ENCODE data around the gene RASGRF1.

DNA sequence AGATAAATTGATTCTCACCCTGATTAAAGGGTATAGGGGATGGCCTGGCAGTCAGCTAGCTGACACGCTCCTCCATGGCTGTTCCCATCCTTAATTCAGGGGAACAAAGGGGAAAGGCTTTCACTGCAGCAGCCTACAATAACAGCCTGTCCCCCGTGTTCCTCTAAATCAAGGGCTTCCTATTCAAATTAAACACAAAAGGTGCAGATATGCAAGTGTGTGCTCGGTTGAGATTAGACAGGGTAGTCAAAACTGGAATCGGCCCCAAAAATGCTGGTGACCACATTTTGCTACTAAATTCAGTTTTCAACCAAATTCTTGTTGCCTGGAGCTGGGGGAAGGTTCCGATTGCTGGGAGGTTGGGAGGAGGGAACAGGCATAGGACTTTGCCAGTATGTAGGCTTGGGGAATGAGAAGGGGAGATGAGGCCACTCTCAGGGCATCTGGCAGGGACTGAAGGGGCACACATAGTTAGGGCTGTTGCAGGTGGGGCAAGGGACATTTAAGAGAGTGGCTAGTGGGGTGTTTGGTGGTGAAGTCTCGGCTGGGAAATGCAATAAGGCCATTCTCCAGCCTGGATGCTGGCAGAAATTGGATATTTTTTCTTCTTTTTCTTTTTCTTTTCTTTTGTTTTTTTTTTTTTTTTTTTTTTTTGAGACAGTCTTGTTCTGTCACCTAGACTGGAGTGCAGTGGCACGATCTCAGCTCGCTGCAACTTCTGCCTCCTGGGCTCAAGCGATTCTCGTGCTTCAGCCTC lies 112.8 kb downstream of the RASGRF1 start:
- TF ChIP-seq, protein P1, sequence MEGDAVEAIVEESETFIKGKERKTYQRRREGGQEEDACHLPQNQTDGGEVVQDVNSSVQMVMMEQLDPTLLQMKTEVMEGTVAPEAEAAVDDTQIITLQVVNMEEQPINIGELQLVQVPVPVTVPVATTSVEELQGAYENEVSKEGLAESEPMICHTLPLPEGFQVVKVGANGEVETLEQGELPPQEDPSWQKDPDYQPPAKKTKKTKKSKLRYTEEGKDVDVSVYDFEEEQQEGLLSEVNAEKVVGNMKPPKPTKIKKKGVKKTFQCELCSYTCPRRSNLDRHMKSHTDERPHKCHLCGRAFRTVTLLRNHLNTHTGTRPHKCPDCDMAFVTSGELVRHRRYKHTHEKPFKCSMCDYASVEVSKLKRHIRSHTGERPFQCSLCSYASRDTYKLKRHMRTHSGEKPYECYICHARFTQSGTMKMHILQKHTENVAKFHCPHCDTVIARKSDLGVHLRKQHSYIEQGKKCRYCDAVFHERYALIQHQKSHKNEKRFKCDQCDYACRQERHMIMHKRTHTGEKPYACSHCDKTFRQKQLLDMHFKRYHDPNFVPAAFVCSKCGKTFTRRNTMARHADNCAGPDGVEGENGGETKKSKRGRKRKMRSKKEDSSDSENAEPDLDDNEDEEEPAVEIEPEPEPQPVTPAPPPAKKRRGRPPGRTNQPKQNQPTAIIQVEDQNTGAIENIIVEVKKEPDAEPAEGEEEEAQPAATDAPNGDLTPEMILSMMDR (IDR thresholded peaks at IDR 0.05) = no peak
- TF ChIP-seq POLR2AphosphoS5 (IDR thresholded peaks at IDR 0.05) = no peak
- TF ChIP-seq EP300 (IDR thresholded peaks at IDR 0.05) = no peak
- TF ChIP-seq POLR2A (IDR thresholded peaks at IDR 0.05) = no peak
